ENCODE results near the gene HSPA4L. TPM values are rescaled to one million over a fixed set of nuclear protein-coding genes. Genes with fewer than 3 reads are reported as not detected.

HSPA4L gene
- total and polyA plus RNA-seq, 2 donors, result 1.7 to 4.5 TPM

DNA sequence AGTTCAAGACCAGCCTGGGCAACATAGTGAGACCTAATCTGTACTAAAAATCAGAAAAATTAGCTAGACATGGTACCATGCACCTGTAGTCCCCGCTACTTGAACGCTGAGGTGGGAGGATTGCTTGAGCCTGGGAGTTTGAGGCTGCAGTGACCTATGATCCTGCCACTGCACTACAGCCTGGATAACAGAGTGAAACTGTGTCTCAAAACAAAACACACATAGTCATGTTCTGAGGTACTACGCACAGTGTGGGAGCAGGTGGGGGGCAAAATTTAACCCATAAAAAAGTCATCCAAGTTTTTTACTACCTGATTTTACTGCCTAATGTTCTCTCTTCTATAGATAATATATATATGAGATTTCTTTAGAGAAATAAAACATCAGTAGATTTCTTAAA, 28.4 kb downstream of the HSPA4L start:
- no peaks in the 10 kb centered on the region for H3K4me1 ChIP-seq (ENCODE audit: insufficient read depth)
- no peak overlapping the region for H3K4me3 ChIP-seq (ENCODE audit: low read depth, low read length)
- no peak for DNase-seq (ENCODE audit: extremely low spot score)
- H3K27ac ChIP-seq (ENCODE audit: low read depth), result no peak overlapping the region
- 90% methylated on average over 3 of the region's 3 CpGs for WGBS
- H3K36me3 ChIP-seq (ENCODE audit: insufficient read depth), result no peaks in the 10 kb centered on the region

GRCh38 chr4:127822430-127822829, 40.3 kb downstream of the HSPA4L start:
- Histone ChIP-seq H3K4me3 (ENCODE audit: low read depth, low read length) (no peak overlapping the region), H3K4me1 (ENCODE audit: insufficient read depth) (no peaks in the 10 kb centered on the region), H3K27ac (ENCODE audit: low read depth) (no peak overlapping the region), H3K36me3 (ENCODE audit: insufficient read depth) (no peaks in the 10 kb centered on the region)
- no peak for DNase-seq (ENCODE audit: extremely low spot score)
- WGBS, result 56% methylated on average over 2 of the region's 2 CpGs

DNA sequence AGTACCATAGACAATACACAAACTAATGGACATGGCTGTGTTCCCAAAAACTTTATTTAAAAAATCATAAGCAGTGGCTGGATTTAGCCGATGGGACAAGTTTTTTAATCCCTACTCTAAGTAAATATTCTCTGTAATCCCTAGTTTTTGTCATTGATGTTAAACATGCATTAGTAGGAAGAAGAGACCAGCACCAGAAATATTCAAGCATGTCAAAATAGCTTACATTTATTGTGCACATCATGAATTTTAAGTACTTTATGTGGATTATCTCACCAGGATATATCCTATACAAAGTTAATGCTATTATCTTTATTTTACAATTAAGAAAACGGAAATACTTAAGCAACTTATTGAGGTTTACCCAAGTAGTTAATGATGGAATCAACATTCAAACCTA, 46.0 kb downstream of the HSPA4L start:
- H3K36me3 ChIP-seq (ENCODE audit: insufficient read depth), result no peaks in the 10 kb centered on the region
- 53% methylated on average over 2 of the region's 2 CpGs for WGBS
- H3K4me3 ChIP-seq (ENCODE audit: low read depth, low read length), result no peak overlapping the region
- H3K4me1 ChIP-seq (ENCODE audit: insufficient read depth), result no peaks in the 10 kb centered on the region
- H3K27ac ChIP-seq (ENCODE audit: low read depth), result no peak overlapping the region
- DNase-seq (ENCODE audit: extremely low spot score), result no peak

DNA sequence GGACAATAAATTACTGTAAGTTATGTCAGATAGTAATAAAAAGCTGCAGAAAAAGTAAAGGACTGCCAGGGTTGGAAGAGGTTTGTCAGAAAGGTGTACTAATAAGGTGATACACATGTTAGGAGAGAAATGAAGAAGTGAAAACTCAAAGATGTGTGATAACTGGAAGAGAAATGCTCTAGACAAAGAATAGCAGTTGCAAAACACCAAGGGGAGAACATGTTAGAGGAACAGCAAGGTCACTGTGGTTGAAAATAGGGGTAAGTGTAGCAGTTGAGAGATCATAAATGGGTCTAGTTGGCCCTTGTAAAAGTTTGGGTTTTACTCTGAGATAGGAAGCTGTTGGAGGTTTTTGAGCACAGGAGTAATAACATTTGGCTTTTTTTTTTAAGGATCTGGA, 46.9 kb downstream of the HSPA4L start:
- H3K4me1 ChIP-seq (ENCODE audit: insufficient read depth), result no peaks in the 10 kb centered on the region
- no peaks in the 10 kb centered on the region for H3K36me3 ChIP-seq (ENCODE audit: insufficient read depth)
- no peak for DNase-seq (ENCODE audit: extremely low spot score)
- H3K27ac ChIP-seq (ENCODE audit: low read depth), result no peak overlapping the region
- H3K4me3 ChIP-seq (ENCODE audit: low read depth, low read length), result no peak overlapping the region

DNA sequence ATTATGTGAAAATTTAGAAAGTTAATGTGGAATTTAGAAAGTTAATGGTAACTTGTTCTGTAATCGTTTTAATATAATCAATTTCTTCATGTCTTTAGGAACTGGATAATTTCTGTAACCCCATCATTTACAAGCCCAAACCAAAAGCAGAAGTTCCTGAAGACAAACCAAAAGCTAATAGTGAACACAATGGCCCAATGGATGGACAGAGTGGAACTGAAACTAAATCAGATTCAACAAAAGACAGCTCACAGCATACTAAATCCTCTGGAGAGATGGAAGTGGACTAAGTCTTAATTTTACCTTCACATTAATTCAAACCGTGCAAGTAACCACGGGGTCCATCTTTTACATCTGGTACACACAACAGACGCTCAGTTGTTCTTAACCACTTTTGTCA, 50.5 kb downstream of the HSPA4L start:
- no peak for DNase-seq (ENCODE audit: extremely low spot score)
- WGBS, result 90% methylated on average over 4 of the region's 4 CpGs
- Histone ChIP-seq H3K4me1 (ENCODE audit: insufficient read depth) (no peaks in the 10 kb centered on the region), H3K36me3 (ENCODE audit: insufficient read depth) (no peaks in the 10 kb centered on the region), H3K27ac (ENCODE audit: low read depth) (no peak overlapping the region), H3K4me3 (ENCODE audit: low read depth, low read length) (no peak overlapping the region)

DNA sequence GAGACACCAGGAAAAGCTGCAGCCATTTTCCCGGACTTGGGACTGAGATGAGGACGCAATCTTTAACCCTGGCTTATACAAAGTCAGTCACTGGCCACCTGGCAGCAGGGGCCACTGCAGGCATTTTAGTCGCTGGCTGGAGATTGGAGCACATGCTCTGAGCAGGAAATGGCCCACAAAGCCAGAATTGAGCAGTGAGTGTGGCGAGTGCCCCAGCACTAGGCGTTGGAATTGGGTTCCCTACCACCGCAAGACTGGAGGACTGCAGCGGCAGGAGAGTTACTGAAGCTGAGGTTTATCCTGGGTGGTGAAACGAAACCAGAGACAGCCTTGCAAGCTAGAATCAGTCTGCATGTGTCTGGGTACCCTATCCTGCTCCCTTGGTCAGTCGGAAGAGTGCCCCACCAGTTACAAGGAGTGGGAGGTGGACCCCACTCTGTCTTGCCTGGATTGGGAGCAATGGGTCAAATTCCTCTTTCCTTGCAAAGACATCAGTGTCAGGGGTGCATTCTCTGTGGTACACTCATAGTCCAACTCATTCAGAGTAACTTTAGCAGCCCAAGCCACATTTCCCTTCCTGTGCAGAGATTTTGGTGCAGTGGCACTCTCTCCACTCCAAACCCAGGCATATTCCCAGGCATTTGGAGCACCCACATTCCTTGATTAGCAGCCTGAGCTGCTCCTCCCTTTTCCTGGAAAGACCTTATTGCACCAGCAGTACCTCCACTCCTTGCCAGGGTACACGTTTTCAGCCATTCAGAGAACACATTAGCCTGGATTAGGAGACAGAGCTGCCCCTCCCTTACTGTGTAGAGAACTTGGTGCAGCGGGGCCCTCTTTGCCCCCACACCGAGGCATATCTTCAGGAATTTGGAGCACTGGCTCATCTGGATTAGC, 61.8 kb downstream of the HSPA4L start:
- Histone ChIP-seq H3K36me3 (ENCODE audit: insufficient read depth) (no peaks in the 10 kb centered on the region), H3K4me3 (ENCODE audit: low read depth, low read length) (no peak overlapping the region), H3K4me1 (ENCODE audit: insufficient read depth) (no peaks in the 10 kb centered on the region), H3K27ac (ENCODE audit: low read depth) (no peak overlapping the region)
- no peak for DNase-seq (ENCODE audit: extremely low spot score)
- 93% methylated on average over 12 of the region's 12 CpGs for WGBS

DNA sequence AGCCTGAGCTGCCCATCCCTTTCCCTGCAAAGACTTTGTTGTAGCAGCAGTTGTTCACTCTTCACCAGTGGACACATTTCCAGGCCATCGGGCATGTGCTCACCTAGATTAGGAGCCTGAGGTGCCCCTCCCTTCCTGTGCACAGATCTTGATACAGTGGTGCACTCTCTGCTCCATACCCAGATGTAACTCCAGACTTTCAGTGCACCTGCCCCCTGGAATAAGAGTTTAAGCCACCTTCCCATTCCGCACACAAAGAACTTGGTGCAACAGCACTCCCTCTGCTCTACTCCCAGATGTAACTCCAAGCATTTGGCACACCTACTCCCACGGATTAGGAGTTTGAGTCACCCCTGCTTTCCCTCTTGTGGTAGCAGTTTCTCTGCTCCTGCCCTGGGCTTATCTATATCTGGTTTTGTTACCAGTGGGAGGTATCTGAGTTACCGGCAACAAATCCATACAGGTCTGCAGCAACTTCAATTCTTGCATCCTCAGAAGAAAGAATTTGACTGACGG, 62.5 kb downstream of the HSPA4L start:
- 86% methylated on average over 5 of the region's 5 CpGs for WGBS
- H3K4me3 ChIP-seq (ENCODE audit: low read depth, low read length), result no peak overlapping the region
- DNase-seq (ENCODE audit: extremely low spot score), result no peak
- no peak overlapping the region for H3K27ac ChIP-seq (ENCODE audit: low read depth)
- no peaks in the 10 kb centered on the region for H3K4me1 ChIP-seq (ENCODE audit: insufficient read depth)
- no peaks in the 10 kb centered on the region for H3K36me3 ChIP-seq (ENCODE audit: insufficient read depth)

GRCh38 chr4:127846061-127846460, 63.9 kb downstream of the HSPA4L start:
- DNase-seq (ENCODE audit: extremely low spot score), result no peak
- Histone ChIP-seq H3K4me1 (ENCODE audit: insufficient read depth) (no peaks in the 10 kb centered on the region), H3K36me3 (ENCODE audit: insufficient read depth) (no peaks in the 10 kb centered on the region), H3K27ac (ENCODE audit: low read depth) (no peak overlapping the region), H3K4me3 (ENCODE audit: low read depth, low read length) (no peak overlapping the region)

- Histone ChIP-seq H3K36me3 (ENCODE audit: insufficient read depth) (no peaks in the 10 kb centered on the region), H3K4me3 (ENCODE audit: low read depth, low read length) (no peak overlapping the region), H3K4me1 (ENCODE audit: insufficient read depth) (no peaks in the 10 kb centered on the region), H3K27ac (ENCODE audit: low read depth) (no peak overlapping the region)
- 93% methylated on average over 1 of the region's 1 CpG for WGBS
- no peak for DNase-seq (ENCODE audit: extremely low spot score)
Measured at GRCh38 chr4:127846765-127847164, 64.6 kb downstream of the HSPA4L start.

DNA sequence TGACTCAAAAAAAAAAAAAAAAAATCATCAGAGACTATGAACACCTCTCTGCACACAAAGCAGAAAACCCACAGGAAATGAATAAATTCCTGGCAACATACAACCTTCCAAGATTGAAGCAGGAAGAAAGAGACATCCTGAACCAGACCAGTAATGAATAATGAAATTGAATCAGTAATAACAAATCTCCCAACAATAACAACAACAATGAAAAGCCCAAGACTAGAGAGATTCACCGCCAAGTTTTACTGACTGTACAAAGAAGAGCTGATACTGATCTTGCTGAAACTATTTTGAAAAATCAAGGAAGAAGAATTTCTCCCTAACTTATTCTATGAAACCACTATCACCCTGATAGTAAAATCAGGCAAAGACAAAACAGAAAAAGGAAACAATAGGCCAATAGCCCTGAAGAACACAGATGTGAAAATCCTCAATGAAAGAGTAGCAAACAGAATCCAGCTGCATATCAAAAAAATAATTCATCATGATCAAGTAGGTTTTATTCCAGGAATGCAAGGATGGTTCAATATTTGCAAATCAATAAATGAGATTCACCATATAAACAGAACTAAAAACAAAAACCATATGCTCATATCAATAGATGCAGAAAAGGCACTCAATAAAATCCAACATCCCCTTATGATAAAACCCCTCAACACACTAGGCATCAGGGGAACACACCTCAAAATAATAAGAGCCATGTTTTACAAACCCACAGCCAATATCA, 67.5 kb downstream of the HSPA4L start:
- H3K27ac ChIP-seq (ENCODE audit: low read depth), result no peak overlapping the region
- H3K4me3 ChIP-seq (ENCODE audit: low read depth, low read length), result no peak overlapping the region
- no peaks in the 10 kb centered on the region for H3K4me1 ChIP-seq (ENCODE audit: insufficient read depth)
- H3K36me3 ChIP-seq (ENCODE audit: insufficient read depth), result no peaks in the 10 kb centered on the region
- no peak for DNase-seq (ENCODE audit: extremely low spot score)
- 94% methylated on average over 1 of the region's 1 CpG for WGBS

DNA sequence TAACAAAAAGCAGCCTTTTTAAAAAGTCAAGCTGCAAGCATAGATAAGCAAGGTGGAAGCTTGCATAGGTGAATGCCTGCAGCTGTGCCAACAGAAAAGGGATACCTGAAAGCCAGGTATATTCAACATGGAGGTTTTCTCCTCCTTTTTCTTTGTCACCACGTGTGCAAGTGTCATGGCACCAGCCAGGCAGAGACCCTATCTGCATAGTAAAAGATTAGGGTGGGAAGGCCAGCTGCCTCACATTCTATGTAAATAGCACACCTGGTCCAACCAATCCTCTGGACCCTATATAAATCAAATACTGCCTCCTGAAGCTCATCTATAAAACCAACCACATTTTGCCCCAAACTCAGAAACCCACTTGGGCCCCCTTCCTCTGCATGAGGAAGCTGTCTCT, 70.5 kb downstream of the HSPA4L start:
- no peak overlapping the region for H3K27ac ChIP-seq (ENCODE audit: low read depth)
- no peaks in the 10 kb centered on the region for H3K36me3 ChIP-seq (ENCODE audit: insufficient read depth)
- H3K4me3 ChIP-seq (ENCODE audit: low read depth, low read length), result no peak overlapping the region
- DNase-seq (ENCODE audit: extremely low spot score), result no peak
- H3K4me1 ChIP-seq (ENCODE audit: insufficient read depth), result no peaks in the 10 kb centered on the region
- WGBS, result 19% methylated on average over 1 of the region's 1 CpG

DNA sequence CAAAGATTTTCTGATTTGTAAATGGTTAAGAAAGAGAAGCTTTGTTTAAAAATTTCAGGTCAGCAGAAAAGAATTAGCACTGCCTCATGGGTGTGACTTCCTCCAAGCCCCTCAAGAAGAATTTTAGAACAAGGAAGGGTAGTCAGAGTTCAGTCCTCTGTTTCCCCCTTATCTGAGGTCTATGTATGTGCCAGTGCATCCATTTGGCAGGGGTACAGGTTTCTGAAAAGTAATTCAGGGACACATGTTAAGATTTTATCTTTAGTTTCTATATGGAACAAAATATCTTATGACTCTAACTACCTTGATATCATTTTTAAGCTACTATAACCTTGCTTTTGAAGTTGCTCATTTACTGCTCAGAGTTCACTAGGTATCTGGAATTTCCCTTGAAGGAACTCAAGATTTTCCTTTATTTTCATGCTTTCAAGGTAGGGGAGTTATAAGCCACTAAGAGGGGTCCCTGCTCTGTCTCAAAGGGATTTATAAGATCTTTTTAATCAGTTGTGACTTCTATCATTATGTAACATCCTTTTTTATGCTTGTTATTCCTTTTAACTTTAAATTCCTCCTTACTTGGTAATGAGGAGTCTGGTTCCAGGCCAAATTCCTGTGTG, 74.2 kb downstream of the HSPA4L start:
- H3K36me3 ChIP-seq (ENCODE audit: insufficient read depth), result no peaks in the 10 kb centered on the region
- no peak overlapping the region for H3K27ac ChIP-seq (ENCODE audit: low read depth)
- DNase-seq (ENCODE audit: extremely low spot score), result no peak
- H3K4me3 ChIP-seq (ENCODE audit: low read depth, low read length), result no peak overlapping the region
- no peaks in the 10 kb centered on the region for H3K4me1 ChIP-seq (ENCODE audit: insufficient read depth)

- Histone ChIP-seq H3K4me3 (ENCODE audit: low read depth, low read length) (no peak overlapping the region), H3K27ac (ENCODE audit: low read depth) (no peak overlapping the region), H3K36me3 (ENCODE audit: insufficient read depth) (no peaks in the 10 kb centered on the region), H3K4me1 (ENCODE audit: insufficient read depth) (no peaks in the 10 kb centered on the region)
- DNase-seq (ENCODE audit: extremely low spot score), result no peak
- 87% methylated on average over 4 of the region's 4 CpGs for WGBS
Measured at GRCh38 chr4:127856813-127857447, 74.8 kb downstream of the HSPA4L start.
